Measurements from ENCODE around the gene VDR.

The VDR gene

GRCh38 chr12:47892819-47893218, 12.0 kb downstream of the VDR start:
- DNase-seq (ENCODE audit: low read depth) = no peak

GRCh38 chr12:47891356-47891755, 13.4 kb downstream of the VDR start:
- DNase-seq (ENCODE audit: low read depth) = peak; percentile 51

DNA sequence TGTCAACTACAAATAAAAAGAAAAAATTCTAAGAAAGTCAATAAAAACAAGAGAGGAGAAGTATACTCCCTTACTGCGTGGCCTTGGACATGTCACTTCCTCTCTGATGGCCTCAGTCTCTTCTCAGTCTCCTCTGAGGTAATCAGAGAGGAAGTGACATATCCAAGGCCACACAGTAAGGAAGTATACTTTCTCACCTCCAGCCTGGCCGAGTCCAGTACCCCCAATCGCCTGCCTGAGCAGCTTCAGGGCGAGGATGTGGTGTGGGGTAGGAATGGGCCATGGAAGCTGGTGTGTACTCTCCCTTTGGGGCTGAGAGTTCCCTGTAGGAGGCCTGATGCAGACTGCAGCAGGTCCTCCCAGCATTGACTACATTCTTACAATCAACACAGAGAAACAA, 15.8 kb downstream of the VDR start:
- DNase-seq (ENCODE audit: low read depth) = no peak

GRCh38 chr12:47888153-47888819, 16.5 kb downstream of the VDR start:
- DNase-seq (ENCODE audit: low read depth) = no peak

- DNase-seq (ENCODE audit: low read depth) = no peak
These were observed 17.3 kb downstream of the VDR start for GRCh38 chr12:47887529-47887928.

DNA sequence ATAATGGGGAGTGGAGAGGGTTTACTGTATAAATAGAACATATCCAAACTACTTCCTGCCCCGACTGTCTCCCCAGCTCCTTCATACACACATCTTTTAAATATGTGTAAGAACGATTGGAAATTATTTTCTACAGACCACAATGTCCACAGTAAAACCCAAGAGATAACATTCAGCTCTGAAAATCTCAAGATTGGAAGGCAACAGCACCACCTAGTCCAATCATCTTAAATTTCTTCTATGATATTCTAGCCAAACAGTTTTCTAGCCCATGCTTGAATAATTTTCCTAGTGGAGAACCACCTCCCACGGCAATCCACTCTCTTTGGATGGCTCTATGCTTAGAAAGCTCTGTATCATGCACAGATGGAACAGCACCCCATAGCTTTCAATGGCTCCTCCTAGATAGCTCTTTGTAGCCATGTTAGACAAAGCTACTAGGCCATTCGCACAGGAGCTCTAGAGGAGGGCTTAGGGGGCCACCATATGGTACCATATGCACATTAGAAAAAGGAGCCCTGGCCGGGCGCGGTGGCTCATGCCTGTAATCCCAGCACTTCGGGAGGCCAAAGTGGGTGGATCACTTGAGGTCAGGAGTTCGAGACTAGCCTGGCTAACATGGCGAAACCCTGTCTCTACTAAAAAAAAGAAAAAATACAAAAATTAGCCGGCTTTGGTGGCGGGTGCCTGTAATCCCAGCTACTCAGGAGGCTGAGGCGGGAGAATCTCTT, 18.1 kb downstream of the VDR start:
- no peak for DNase-seq (ENCODE audit: low read depth)

DNA sequence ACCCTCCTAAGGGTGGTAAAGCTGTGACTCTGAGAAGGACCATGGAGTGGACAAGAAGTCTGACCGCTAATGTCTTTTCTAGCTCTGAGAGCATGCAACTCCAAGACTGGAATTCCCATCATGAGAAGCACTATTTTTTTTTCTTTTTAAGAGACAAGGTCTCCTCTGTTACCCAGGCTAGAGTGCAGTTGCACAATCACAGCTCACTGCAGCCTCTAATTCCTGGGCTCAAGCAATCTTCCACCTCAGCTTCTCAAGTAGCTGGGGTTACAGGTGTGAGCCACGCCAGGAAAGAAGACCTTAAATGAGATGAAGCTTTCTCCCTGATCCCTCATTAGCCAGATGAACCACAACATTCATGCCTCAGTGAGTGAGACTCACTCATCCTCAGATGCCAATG, 19.2 kb downstream of the VDR start:
- no peak for DNase-seq (ENCODE audit: low read depth)

DNA sequence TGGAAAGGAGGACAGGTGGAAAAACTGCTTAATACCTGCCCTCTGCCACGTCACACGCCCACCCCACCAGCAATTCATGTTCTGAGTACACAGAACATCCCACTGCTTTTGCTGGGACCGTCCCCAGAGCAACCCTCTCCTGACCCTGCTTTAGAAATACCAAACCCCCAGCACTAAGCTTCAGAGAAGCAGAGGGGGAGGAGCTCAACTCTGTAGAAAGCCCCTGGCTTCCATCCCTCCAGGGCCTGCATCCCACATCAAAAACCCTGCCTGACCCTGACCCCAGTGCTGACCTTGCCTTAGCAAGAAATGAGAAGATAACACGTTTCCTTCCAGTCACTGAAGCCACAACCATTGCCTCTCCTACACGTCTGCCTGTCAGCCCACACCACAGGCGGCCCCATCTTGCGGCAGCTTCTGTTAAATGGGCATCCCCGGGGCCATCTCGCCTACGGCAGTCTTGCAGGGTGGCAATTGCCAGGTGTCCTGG, 19.7 kb downstream of the VDR start:
- DNase-seq (ENCODE audit: low read depth) = no peak

- no peak for DNase-seq (ENCODE audit: low read depth)
These were observed 20.3 kb downstream of the VDR start for GRCh38 chr12:47884501-47884900.

DNA sequence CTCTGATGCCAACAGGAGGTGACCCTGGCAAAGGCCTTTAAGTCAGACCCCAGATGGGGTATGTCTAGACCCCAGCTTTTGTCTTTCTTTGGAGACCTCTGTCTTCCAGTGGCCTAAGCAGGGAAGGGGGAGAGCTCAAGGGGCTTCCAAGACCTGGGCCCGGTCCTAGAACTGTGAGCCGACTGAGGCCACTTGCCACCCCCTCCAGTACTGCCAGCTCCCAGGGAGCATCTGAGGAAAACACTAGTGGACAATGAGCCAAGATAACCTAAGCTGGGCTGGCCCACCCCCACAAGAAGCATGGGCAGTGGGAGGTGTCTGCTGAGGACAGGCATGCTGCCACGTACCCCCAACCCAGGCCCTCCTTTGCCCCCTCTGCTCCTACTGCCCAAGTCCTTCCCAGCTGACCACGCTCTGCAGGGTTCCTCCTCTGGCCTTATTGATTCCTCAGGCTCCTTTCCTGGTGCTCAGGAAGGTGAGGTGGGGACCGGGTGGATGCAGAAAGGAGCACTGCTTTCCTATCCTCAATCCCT, 21.1 kb downstream of the VDR start:
- DNase-seq (ENCODE audit: low read depth) = no peak

GRCh38 chr12:47882781-47883546, 21.8 kb downstream of the VDR start:
- DNase-seq (ENCODE audit: low read depth) = no peak

DNA sequence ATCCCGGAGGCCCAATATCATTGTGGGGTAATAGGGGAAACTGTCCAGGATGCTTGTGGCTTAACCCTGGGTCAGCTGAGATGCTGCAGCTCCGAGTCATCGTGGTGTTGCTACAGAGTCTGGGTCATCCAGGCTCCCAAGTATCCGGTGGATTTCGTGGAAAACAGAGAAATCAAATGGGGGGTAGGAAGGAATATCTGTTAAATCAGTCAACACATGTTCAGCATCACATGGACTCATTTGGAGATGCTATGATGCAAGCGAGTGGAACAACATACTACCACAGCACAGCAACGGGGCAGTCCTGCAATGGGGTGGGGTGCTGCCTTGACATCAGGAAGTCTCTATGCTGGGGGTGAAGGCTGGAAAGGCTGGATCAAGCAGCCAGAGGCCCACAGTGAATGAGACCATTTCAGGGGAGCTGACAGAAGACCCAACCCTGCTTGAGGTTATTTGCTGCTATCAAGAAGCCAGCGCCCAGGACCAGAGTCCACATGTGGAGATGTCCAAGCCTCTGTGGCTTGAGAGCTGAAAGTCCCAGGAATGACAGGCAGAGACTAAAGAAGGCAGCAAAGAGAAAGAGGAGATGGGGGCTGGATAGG, 22.9 kb downstream of the VDR start:
- DNase-seq (ENCODE audit: low read depth) = peak; percentile 97

DNA sequence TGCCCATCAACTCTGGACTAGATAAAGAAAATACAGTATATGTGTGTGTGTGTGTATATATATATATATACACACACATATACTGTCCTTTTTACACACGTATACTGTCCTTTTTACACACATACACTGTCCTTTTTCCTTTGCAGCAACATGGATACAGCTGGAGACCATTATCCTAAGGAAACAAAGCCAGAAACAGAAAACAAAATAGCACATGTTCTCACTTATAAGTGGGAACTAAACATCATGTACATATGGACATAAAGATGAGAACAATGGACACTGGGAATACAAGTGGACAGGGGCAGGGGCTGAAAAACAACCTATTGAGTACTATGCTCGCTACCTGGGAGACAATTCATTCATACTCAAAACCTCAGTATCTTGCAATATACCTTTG, 23.7 kb downstream of the VDR start:
- no peak for DNase-seq (ENCODE audit: low read depth)

DNA sequence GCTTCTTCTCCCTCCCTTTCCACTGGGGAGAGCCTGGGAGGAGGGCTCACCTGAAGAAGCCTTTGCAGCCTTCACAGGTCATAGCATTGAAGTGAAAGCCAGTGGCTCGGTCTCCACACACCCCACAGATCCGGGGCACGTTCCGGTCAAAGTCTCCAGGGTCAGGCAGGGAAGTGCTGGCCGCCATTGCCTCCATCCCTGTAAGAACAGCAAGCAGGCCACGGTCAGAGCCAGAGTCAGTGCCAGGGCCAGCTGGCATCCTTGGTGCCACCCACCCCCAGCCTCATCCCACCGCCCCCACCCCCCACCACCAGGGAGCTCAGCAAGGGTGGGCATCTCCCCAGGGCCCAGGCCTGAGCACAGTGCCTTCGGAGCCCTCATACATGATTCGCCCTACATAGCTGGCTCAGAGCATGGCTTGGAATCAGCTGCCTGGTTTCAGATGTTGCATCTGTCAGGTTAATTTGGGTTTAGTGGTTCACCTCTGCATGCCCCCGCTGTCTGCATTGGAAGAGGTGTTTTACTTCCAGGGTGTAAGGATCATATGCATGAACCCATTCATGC, 25.8 kb downstream of the VDR start:
- DNase-seq (ENCODE audit: low read depth) = no peak

GRCh38 chr12:47878293-47878917, 26.4 kb downstream of the VDR start:
- DNase-seq (ENCODE audit: low read depth) = no peak

DNA sequence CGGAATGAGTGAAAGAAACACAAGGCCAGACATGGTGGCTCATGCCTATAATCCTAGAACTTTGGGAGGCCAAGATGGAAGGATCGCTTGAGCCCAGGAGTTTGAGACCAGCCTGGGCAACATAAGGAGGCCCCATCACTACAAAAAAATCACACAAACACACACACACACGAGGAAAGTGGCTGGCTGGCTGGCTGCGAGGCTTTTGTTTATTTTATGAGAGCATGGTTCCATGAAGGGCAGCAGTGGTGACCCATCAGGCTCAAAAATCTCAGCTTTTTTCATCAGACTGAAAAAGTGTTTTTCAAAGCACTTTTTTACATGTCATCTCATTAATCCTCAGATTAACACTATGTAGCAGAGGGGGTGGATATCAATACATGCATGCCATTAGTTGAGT, 27.7 kb downstream of the VDR start:
- no peak for DNase-seq (ENCODE audit: low read depth)

GRCh38 chr12:47876440-47876960, 28.3 kb downstream of the VDR start:
- DNase-seq (ENCODE audit: low read depth) = no peak

GRCh38 chr12:47875746-47876439, 28.9 kb downstream of the VDR start:
- no peak for DNase-seq (ENCODE audit: low read depth)

GRCh38 chr12:47874316-47874715, 30.5 kb downstream of the VDR start:
- DNase-seq (ENCODE audit: low read depth) = no peak

- peak; percentile 33 for DNase-seq (ENCODE audit: low read depth)
These were observed 34.5 kb downstream of the VDR start for GRCh38 chr12:47870175-47870781.

All from stromal cell of bone marrow (primary cell).